ENCODE measurements around the gene TMEM238. TPM values are rescaled to one million over a fixed set of nuclear protein-coding genes. Genes with fewer than 3 reads are reported as not detected.
"Not testable (repeated sequence)": the region's sequence is repeated elsewhere in the genome, so short reads cannot be mapped to it uniquely, and the experiment has no call there.

Gene TMEM238
- total and polyA plus RNA-seq, 2 donors (not counting 1 experiment from before 2014, with no cell fraction given): 0.33 TPM; not detected in 1

DNA sequence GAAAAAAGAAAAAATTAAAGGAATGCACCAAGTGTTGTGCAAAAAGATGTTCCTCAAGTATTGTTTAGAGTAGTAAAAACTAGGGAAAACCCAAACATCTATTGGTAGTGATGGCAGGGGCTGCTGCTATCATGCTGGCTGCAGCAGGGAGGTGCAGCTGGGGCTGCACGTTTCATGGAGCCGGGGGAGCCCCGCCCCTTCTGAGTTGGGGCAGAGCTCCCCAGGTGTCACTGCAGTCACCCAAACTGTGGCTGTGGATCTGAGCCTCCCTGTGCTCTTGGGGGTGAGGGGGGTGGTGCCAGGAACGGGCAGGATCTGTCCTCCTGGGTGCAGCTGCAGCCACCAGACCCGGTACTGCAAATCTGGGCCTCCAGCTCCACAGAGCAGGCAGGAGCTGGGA, 35.0 kb upstream of the TMEM238 start:
- Histone ChIP-seq H3K9ac (ENCODE audit: insufficient read depth, low read length) (no peak overlapping the region), H3K4me3 (replicated peaks in 1 of 4; ENCODE audit: control extremely low read depth in 1 of 4, insufficient read depth in 1 of 4, low read depth in 3 of 4, low read length in 4 of 4) (no peak overlapping the region), H3K27ac (ENCODE audit: insufficient read depth, low read length) (no peak overlapping the region), H3K9me3 (ENCODE audit: control insufficient read depth, insufficient read depth, low read depth, low read length) (no peaks in the 10 kb centered on the region), H4K20me1 (ENCODE audit: control insufficient read depth, extremely low read depth, insufficient read depth, low read length) (no peaks in the 10 kb centered on the region), H2AFZ (ENCODE audit: low read length) (no peak overlapping the region), H3K36me3 (ENCODE audit: control insufficient read depth, insufficient read depth, low read length) (no peaks in the 10 kb centered on the region), H3K4me2 (ENCODE audit: extremely low read depth, insufficient read depth, low read length) (no peak overlapping the region), H3K4me1 (ENCODE audit: control insufficient read depth, extremely low read depth, insufficient read depth, low read length) (no peaks in the 10 kb centered on the region), H3K27me3 (ENCODE audit: control insufficient read depth, insufficient read depth, low read length) (no peaks in the 10 kb centered on the region), H3K79me2 (ENCODE audit: control insufficient read depth, insufficient read depth, low read length) (no peaks in the 10 kb centered on the region)
- DNase-seq (ENCODE audit: low read depth in 2 of 2): no peak
- no peak for TF ChIP-seq EZH2 (IDR thresholded peaks at IDR 0.05; ENCODE audit: low read length, missing control alignments)
- TF ChIP-seq, protein P1, sequence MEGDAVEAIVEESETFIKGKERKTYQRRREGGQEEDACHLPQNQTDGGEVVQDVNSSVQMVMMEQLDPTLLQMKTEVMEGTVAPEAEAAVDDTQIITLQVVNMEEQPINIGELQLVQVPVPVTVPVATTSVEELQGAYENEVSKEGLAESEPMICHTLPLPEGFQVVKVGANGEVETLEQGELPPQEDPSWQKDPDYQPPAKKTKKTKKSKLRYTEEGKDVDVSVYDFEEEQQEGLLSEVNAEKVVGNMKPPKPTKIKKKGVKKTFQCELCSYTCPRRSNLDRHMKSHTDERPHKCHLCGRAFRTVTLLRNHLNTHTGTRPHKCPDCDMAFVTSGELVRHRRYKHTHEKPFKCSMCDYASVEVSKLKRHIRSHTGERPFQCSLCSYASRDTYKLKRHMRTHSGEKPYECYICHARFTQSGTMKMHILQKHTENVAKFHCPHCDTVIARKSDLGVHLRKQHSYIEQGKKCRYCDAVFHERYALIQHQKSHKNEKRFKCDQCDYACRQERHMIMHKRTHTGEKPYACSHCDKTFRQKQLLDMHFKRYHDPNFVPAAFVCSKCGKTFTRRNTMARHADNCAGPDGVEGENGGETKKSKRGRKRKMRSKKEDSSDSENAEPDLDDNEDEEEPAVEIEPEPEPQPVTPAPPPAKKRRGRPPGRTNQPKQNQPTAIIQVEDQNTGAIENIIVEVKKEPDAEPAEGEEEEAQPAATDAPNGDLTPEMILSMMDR (conservative IDR thresholded peaks at IDR 0.05 in 1 of 2, IDR thresholded peaks at IDR 0.05 in 1 of 2; ENCODE audit: low read depth in 1 of 2, low read length in 2 of 2): no peak

DNA sequence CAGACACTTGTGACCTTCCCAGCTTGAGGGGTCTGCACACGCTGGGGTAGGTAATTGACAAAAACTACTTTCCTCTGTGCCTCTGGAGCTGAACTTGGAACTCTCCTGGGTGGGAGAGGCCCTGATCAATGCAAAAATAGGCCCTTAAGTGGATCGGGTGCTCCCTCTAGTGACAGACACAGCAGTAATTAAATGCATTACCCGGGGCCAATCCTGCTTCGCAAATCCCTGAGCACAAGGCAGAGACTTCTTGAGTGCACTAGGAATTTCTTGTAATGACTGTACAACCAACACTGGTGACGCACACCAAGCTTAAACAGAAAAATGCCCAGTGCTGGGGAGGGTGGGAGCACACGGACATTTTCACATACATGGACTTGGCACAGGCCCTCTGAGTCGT, 34.1 kb upstream of the TMEM238 start:
- Histone ChIP-seq H3K4me1 (ENCODE audit: control insufficient read depth, extremely low read depth, insufficient read depth, low read length) (no peaks in the 10 kb centered on the region), H3K27me3 (ENCODE audit: control insufficient read depth, insufficient read depth, low read length) (no peaks in the 10 kb centered on the region), H3K27ac (ENCODE audit: insufficient read depth, low read length) (no peak overlapping the region), H2AFZ (ENCODE audit: low read length) (no peak overlapping the region), H4K20me1 (ENCODE audit: control insufficient read depth, extremely low read depth, insufficient read depth, low read length) (no peaks in the 10 kb centered on the region), H3K36me3 (ENCODE audit: control insufficient read depth, insufficient read depth, low read length) (no peaks in the 10 kb centered on the region), H3K79me2 (ENCODE audit: control insufficient read depth, insufficient read depth, low read length) (no peaks in the 10 kb centered on the region), H3K9ac (ENCODE audit: insufficient read depth, low read length) (no peak overlapping the region), H3K9me3 (ENCODE audit: control insufficient read depth, insufficient read depth, low read depth, low read length) (no peaks in the 10 kb centered on the region), H3K4me3 (replicated peaks in 1 of 4; ENCODE audit: control extremely low read depth in 1 of 4, insufficient read depth in 1 of 4, low read depth in 3 of 4, low read length in 4 of 4) (no peak overlapping the region), H3K4me2 (ENCODE audit: extremely low read depth, insufficient read depth, low read length) (no peak overlapping the region)
- DNase-seq (ENCODE audit: low read depth in 2 of 2): peak; percentile 83 to 86
- TF ChIP-seq EZH2 (IDR thresholded peaks at IDR 0.05; ENCODE audit: low read length, missing control alignments): no peak
- TF ChIP-seq, protein P1 (conservative IDR thresholded peaks at IDR 0.05 in 1 of 2, IDR thresholded peaks at IDR 0.05 in 1 of 2; ENCODE audit: low read depth in 1 of 2, low read length in 2 of 2): peak; percentile 75 to 77

DNA sequence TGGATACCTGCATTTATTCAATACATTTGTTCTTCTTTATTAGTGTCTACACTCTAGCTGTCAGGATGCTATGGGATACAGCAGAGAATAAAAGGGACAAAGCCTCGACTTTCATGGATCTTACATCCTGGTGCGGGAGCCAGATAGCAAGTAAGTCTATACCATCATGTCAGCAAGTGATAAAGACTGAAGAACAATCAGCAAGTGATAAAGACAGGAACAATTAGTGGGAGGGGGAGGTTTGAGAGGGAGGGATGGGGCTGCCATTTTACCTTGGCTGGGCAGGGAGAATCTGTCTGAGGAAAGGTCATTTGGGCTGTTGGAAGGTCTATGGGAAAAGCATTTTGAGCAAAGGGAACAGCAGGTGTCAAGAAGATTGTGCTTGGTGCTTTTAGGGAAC, 26.1 kb upstream of the TMEM238 start:
- peaks cover 2% of the 10 kb centered on the region for H4K20me1 ChIP-seq (ENCODE audit: control insufficient read depth, extremely low read depth, insufficient read depth, low read length)
- TF ChIP-seq, protein P1 (conservative IDR thresholded peaks at IDR 0.05 in 1 of 2, IDR thresholded peaks at IDR 0.05 in 1 of 2; ENCODE audit: low read depth in 1 of 2, low read length in 2 of 2): no peak
- TF ChIP-seq EZH2 (IDR thresholded peaks at IDR 0.05; ENCODE audit: low read length, missing control alignments): no peak
- H3K4me3 ChIP-seq (replicated peaks in 1 of 4; ENCODE audit: control extremely low read depth in 1 of 4, insufficient read depth in 1 of 4, low read depth in 3 of 4, low read length in 4 of 4): no peak overlapping the region
- no peak overlapping the region for H3K4me2 ChIP-seq (ENCODE audit: extremely low read depth, insufficient read depth, low read length)
- H3K79me2 ChIP-seq (ENCODE audit: control insufficient read depth, insufficient read depth, low read length): peaks cover 22% of the 10 kb centered on the region
- no peaks in the 10 kb centered on the region for H3K9me3 ChIP-seq (ENCODE audit: control insufficient read depth, insufficient read depth, low read depth, low read length)
- no peak overlapping the region for H3K27ac ChIP-seq (ENCODE audit: insufficient read depth, low read length)
- H3K4me1 ChIP-seq (ENCODE audit: control insufficient read depth, extremely low read depth, insufficient read depth, low read length): peaks cover 17% of the 10 kb centered on the region
- DNase-seq (ENCODE audit: low read depth in 2 of 2): no peak
- H3K36me3 ChIP-seq (ENCODE audit: control insufficient read depth, insufficient read depth, low read length): peaks cover 12% of the 10 kb centered on the region
- no peaks in the 10 kb centered on the region for H3K27me3 ChIP-seq (ENCODE audit: control insufficient read depth, insufficient read depth, low read length)
- H3K9ac ChIP-seq (ENCODE audit: insufficient read depth, low read length): no peak overlapping the region
- H2AFZ ChIP-seq (ENCODE audit: low read length): no peak overlapping the region

DNA sequence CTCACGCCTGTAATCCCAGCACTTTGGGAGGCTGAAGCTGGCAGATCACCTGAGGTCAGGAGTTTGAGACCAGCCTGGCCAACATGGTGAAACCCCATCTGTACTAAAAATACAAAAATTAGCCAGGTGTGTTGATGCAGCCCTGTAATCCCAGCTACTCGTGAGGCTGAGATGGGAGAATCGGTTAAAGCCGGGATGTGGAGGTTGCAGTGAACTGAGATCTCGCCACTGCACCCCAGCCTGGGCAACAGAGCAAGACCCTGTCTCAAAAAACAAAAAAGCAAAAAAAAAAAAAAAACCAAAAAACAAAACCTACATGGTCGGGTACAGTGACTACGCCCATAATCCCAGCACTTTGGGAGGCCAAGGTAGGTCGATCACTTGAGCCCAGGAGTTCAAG, 25.1 kb upstream of the TMEM238 start:
- H3K36me3 ChIP-seq (ENCODE audit: control insufficient read depth, insufficient read depth, low read length): peaks cover 13% of the 10 kb centered on the region
- not testable (repeated sequence) for H3K27ac ChIP-seq (ENCODE audit: insufficient read depth, low read length); H3K27me3 ChIP-seq (ENCODE audit: control insufficient read depth, insufficient read depth, low read length); H4K20me1 ChIP-seq (ENCODE audit: control insufficient read depth, extremely low read depth, insufficient read depth, low read length); H3K4me3 ChIP-seq (replicated peaks in 1 of 4; ENCODE audit: control extremely low read depth in 1 of 4, insufficient read depth in 1 of 4, low read depth in 3 of 4, low read length in 4 of 4); DNase-seq (ENCODE audit: low read depth in 2 of 2); H2AFZ ChIP-seq (ENCODE audit: low read length); H3K9ac ChIP-seq (ENCODE audit: insufficient read depth, low read length); H3K9me3 ChIP-seq (ENCODE audit: control insufficient read depth, insufficient read depth, low read depth, low read length); H3K4me2 ChIP-seq (ENCODE audit: extremely low read depth, insufficient read depth, low read length)
- H3K79me2 ChIP-seq (ENCODE audit: control insufficient read depth, insufficient read depth, low read length): peaks cover 28% of the 10 kb centered on the region
- peaks cover 19% of the 10 kb centered on the region for H3K4me1 ChIP-seq (ENCODE audit: control insufficient read depth, extremely low read depth, insufficient read depth, low read length)
